Measurements from ENCODE around the gene CRMP1. TPM values are rescaled to one million over a fixed set of nuclear protein-coding genes. Genes with fewer than 3 reads are reported as not detected.

Gene CRMP1
- total and polyA plus RNA-seq, 2 of the 4 experiments (the other 2 are of a cell fraction): 4.1 to 7.4 TPM

- no peak overlapping the region for H2BK20ac ChIP-seq (ENCODE audit: low read depth, low read length)
- no peaks in the 10 kb centered on the region for H3K9me3 ChIP-seq (ENCODE audit: control insufficient read depth, insufficient read depth, low read length)
- POLR2A ChIA-PET (ENCODE audit: unreplicated experiment): no interaction called here
- CTCF ChIA-PET: no interaction called here
- H3K9ac ChIP-seq (ENCODE audit: low read depth, low read length): no peak overlapping the region
- no peak overlapping the region for H4K91ac ChIP-seq (ENCODE audit: insufficient read depth, low read depth, low read length)
- H3K18ac ChIP-seq (ENCODE audit: low read depth, low read length): no peak overlapping the region
- no peak overlapping the region for H3K56ac ChIP-seq (ENCODE audit: extremely low read depth, insufficient read depth, low read length)
- H3K23ac ChIP-seq (ENCODE audit: low read depth, low read length): no peak overlapping the region
- intact Hi-C loops (cut with micrococcal nuclease) (no loop called here), dilution Hi-C loops (cut with HindIII; ENCODE audit: low sequenced_read_pairs, unreplicated experiment) (no loop called here), in situ Hi-C loops (cut with MboI; ENCODE audit: low sequenced_read_pairs) (no loop called here)
- H3K4me1 ChIP-seq (ENCODE audit: control insufficient read depth, insufficient read depth, low read length): no peaks in the 10 kb centered on the region
- no peak overlapping the region for H2BK120ac ChIP-seq (ENCODE audit: low read depth, low read length)
- H2AK9ac ChIP-seq (replicated peaks; ENCODE audit: low read depth, low read length, poor library complexity): no peak overlapping the region
- whole genome bisulfite sequencing, 2 experiments (ENCODE audit: extremely low coverage in 2 of 2, insufficient read length in 1 of 2): no CpG with 5 or more reads among the region's 8 CpGs
- H3K4me3 ChIP-seq (ENCODE audit: insufficient read depth, low read depth, low read length): no peak overlapping the region
- no peak overlapping the region for H3K14ac ChIP-seq (replicated peaks; ENCODE audit: low read depth, low read length)
- no peak overlapping the region for H4K8ac ChIP-seq (ENCODE audit: low read depth in 2 of 2, low read length in 2 of 2)
- TF ChIP-seq RCOR1 (IDR thresholded peaks at IDR 0.05; ENCODE audit: insufficient replicate concordance, low read length) (no peak), MAFK (IDR thresholded peaks at IDR 0.05; ENCODE audit: low read depth, low read length) (no peak), FOS (IDR thresholded peaks at IDR 0.05; ENCODE audit: low read depth, low read length) (no peak), RAD21 (IDR thresholded peaks at IDR 0.05; ENCODE audit: low read length) (no peak), SMC3 (IDR thresholded peaks at IDR 0.05; ENCODE audit: low read depth, low read length) (no peak)
- no peak overlapping the region for H2AFZ ChIP-seq (replicated peaks; ENCODE audit: low read length, poor library complexity)
- no peak for ATAC-seq (ENCODE audit: low read depth)
- H4K5ac ChIP-seq (ENCODE audit: low read depth, low read length): no peak overlapping the region
- no peak overlapping the region for H3K4me2 ChIP-seq (ENCODE audit: low read depth, low read length)
- no peaks in the 10 kb centered on the region for H3K9me1 ChIP-seq (ENCODE audit: insufficient read depth, low read length)
- no peaks in the 10 kb centered on the region for H3K36me3 ChIP-seq (ENCODE audit: control insufficient read depth, insufficient read depth, low read length)
- H3K79me1 ChIP-seq (ENCODE audit: low read depth in 1 of 2, low read length in 2 of 2): no peaks in the 10 kb centered on the region
- no TSS peak for BruUV-seq (replicated peaks)
- no peak overlapping the region for H2AK5ac ChIP-seq (ENCODE audit: low read depth, low read length)
- no peak overlapping the region for H3K4ac ChIP-seq (ENCODE audit: low read depth, low read length)
- H4K20me1 ChIP-seq (ENCODE audit: insufficient read depth, low read length): no peaks in the 10 kb centered on the region
- H3K27me3 ChIP-seq (ENCODE audit: control insufficient read depth, insufficient read depth, low read length): peaks cover 12% of the 10 kb centered on the region
- H2BK15ac ChIP-seq (ENCODE audit: low read depth, low read length): no peak overlapping the region
- H2BK5ac ChIP-seq (ENCODE audit: low read depth, low read length, poor library complexity, severe bottlenecking): no peak overlapping the region
- DNase-seq: no peak
- no peak overlapping the region for H3K27ac ChIP-seq (ENCODE audit: insufficient read depth, low read length)
Observed at GRCh38 chr4:5918331-5918985, 25.6 kb upstream of the CRMP1 start.
